ENCODE measurements around the gene PZP.
"Not testable (repeated sequence)": the region's sequence is repeated elsewhere in the genome, so short reads cannot be mapped to it uniquely, and the experiment has no call there.

The PZP gene

DNA sequence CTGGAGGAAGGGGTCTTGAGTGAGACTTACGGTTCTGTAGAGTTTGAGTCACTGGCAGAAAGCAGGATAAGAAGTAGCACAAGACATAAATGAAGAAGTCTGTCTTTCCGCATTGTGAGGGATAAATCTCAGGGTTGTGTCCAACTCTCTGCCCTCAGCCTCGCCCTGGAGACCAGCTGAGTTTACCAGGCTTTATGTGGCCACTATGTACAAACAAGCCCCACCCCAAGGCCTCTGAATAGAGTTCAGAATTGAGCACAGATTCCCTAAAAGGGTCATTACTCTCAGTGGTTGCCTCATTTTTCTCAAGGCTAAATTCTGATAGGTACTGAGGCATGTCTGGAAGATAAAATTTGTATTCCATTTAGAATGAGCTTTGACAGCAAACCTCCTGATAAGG, at the start of gene PZP:
Gene PZP, minus strand, starts transcription at position 167 of the 400 bp plus-strand sequence. Its CDS starts 54 bp downstream, at position 113.
- Mint-ChIP-seq H3K4me1 (ENCODE audit: low read depth) (no peaks in the 10 kb centered on the region), H3K36me3 (ENCODE audit: low read depth) (no peaks in the 10 kb centered on the region), H3K27me3 (no peaks in the 10 kb centered on the region), H3K27ac (no peak within 1 kb of the TSS), H3K4me3 (no peak within 1 kb of the TSS), H3K9me3 (peaks cover 9% of the 10 kb centered on the region)
- intact Hi-C loops (cut with micrococcal nuclease) = no loop called here

DNA sequence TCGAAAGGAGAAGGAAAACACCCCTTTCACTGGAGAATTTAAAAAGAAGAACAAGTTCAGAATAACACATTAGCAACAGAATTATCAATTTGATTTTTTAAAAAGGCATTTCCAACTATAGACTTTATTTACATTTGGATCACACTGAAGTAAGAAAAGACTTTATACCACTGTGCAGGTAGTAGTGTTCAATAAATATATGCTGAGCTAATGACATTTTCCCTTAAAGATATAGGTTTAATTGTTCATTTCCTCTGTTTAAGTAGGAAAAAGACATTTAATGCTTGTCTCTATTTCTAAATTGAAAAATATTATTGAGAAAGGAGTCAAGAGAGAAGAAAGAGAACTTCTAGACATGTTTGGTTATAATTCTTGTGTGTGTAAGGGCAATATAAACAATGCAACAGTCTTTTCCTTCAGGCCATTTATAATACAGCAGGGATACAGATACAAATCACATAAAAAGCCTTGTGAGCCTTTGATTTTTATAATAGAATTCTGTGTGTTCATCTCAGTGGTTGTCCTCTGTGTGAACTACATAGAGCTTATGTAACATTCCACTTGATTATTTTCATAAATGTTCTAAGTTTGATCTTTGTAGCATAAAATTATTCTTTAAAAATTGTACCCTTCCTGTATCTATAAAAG, 48.7 kb upstream of the PZP start:
- peaks cover 10% of the 10 kb centered on the region for H3K27me3 Mint-ChIP-seq
- intact Hi-C loops (cut with micrococcal nuclease) = no loop called here
- H3K4me1 Mint-ChIP-seq (ENCODE audit: low read depth) = no peaks in the 10 kb centered on the region
- no peak overlapping the region for H3K27ac Mint-ChIP-seq
- no peaks in the 10 kb centered on the region for H3K9me3 Mint-ChIP-seq
- no peaks in the 10 kb centered on the region for H3K36me3 Mint-ChIP-seq (ENCODE audit: low read depth)
- H3K4me3 Mint-ChIP-seq = no peak overlapping the region

DNA sequence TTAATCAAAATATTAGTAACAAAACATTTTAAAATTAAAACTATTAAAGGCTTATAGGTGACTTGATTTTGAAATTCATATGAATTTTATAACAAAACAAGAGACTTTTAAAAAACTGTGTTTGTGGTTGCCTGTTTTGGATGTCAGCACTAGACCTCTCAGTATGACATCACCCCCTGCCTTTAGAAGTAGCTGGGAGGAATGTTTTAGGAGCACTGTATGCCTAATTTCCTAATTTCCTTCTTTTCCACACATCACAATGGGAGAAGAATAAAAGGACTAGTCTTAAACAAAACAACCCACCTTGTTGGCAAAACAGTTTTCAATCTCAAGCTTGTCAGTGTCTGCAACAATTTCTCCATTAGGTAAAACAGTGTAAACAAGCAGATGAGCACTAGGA, 48.1 kb upstream of the PZP start:
- no peaks in the 10 kb centered on the region for H3K9me3 Mint-ChIP-seq
- no peaks in the 10 kb centered on the region for H3K4me1 Mint-ChIP-seq (ENCODE audit: low read depth)
- H3K36me3 Mint-ChIP-seq (ENCODE audit: low read depth) = no peaks in the 10 kb centered on the region
- no peak overlapping the region for H3K27ac Mint-ChIP-seq
- peaks cover 14% of the 10 kb centered on the region for H3K27me3 Mint-ChIP-seq
- intact Hi-C loops (cut with micrococcal nuclease) = no loop called here
- H3K4me3 Mint-ChIP-seq = no peak overlapping the region

DNA sequence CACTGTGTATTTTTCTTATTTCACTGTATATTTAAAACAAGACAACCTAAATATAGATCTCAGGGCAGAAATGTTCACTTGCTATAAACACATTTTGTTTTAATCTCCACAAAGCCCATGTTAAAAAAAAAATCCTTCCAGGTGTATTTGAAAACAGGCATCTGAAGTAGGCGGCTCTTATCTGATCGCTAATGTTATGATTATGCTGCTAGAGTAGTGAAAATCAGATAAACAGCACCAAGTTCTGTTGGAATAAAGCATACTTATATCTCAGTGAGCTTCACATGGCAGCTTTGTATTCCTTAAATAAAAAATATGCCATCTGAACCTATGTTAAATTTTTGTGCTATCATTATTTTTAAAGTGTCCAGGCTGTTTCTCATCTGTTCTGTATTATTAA, 47.6 kb upstream of the PZP start:
- intact Hi-C loops (cut with micrococcal nuclease) = no loop called here
- H3K4me1 Mint-ChIP-seq (ENCODE audit: low read depth) = no peaks in the 10 kb centered on the region
- no peak overlapping the region for H3K27ac Mint-ChIP-seq
- no peaks in the 10 kb centered on the region for H3K9me3 Mint-ChIP-seq
- peaks cover 17% of the 10 kb centered on the region for H3K27me3 Mint-ChIP-seq
- no peaks in the 10 kb centered on the region for H3K36me3 Mint-ChIP-seq (ENCODE audit: low read depth)
- no peak overlapping the region for H3K4me3 Mint-ChIP-seq

DNA sequence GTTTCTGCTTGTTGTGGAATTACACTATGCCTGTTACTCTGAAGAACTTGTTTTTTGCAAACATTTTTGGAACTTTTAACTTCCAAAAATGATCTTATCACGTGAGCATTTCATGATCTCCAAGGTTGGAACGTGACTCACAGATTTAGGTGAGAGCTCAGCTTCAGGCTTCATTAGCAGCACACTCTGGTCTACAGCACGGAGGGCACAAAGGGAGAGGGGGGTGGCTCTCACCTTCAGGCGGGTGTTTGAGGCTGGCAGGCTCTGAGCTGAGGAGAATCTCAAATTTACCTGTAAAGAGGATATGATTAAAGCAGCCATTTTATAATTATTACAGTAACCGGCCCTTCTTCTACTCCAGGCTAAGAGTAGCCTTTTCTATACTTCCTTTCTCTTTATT, 45.3 kb upstream of the PZP start:
- H3K27ac Mint-ChIP-seq = no peak overlapping the region
- H3K9me3 Mint-ChIP-seq = no peaks in the 10 kb centered on the region
- H3K4me1 Mint-ChIP-seq (ENCODE audit: low read depth) = no peaks in the 10 kb centered on the region
- H3K4me3 Mint-ChIP-seq = no peak overlapping the region
- intact Hi-C loops (cut with micrococcal nuclease) = no loop called here
- H3K27me3 Mint-ChIP-seq = peaks cover 27% of the 10 kb centered on the region
- no peaks in the 10 kb centered on the region for H3K36me3 Mint-ChIP-seq (ENCODE audit: low read depth)

DNA sequence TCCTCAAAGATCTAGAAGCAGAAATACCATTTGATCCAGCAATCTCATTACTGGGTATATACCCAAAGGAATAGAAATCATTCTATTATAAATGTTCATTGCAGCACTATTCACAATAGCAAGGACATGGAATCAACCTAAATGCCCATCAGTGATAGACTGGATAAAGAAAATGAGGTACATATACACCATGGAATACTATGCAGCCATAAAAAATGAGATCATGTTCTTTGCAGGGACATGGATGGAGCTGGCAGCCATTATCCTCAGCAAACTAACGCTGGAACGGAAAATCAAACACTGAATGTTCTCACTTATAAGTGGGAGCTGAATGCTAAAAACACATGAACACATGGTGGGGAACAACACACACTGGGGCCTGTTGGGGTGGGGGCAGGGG, 44.6 kb upstream of the PZP start:
- H3K27ac Mint-ChIP-seq; H3K36me3 Mint-ChIP-seq (ENCODE audit: low read depth); H3K9me3 Mint-ChIP-seq; H3K4me1 Mint-ChIP-seq (ENCODE audit: low read depth); intact Hi-C loops (cut with micrococcal nuclease); H3K4me3 Mint-ChIP-seq: not testable (repeated sequence)
- H3K27me3 Mint-ChIP-seq = peaks cover 30% of the 10 kb centered on the region

DNA sequence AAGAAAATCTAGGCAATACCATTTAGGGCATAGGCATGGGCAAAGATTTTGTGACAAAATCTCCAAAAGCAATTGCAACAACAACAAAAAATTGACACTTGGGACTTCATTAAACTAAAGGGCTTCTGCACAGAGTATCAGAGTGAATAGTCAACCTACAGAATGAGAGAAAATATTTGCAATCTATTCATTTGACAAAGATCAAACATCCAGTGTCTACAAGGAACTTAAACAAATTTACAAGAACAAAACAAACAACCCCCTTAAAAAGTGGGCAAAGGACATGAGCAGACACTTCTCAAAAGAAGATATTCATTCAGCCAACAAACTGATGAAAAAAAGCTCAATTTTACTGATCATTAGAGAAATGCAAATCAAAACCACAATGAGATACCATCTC, 44.1 kb upstream of the PZP start:
- Mint-ChIP-seq H3K27ac (no peak overlapping the region), H3K36me3 (ENCODE audit: low read depth) (no peaks in the 10 kb centered on the region), H3K27me3 (peaks cover 30% of the 10 kb centered on the region), H3K4me3 (no peak overlapping the region), H3K9me3 (no peaks in the 10 kb centered on the region), H3K4me1 (ENCODE audit: low read depth) (no peaks in the 10 kb centered on the region)
- intact Hi-C loops (cut with micrococcal nuclease) = no loop called here

DNA sequence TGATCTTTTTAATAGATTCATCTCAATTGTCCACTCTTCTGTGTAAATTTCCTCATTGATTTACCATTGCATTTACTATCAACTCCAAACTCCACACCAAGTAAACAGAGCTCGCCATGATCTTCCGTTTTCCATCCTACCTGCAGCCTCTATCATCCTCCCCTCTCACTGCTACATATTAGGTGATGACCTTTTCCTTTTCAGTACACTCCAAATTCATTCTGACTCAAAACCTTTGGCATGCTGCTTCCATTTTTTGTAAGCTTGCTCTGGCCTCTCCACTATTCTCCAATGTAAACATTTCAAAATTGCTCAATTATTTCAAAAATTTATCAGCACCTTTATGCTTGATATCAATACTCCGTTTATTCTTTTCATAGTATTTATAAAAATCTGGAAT, 40.2 kb upstream of the PZP start:
- H3K9me3 Mint-ChIP-seq = no peaks in the 10 kb centered on the region
- H3K36me3 Mint-ChIP-seq (ENCODE audit: low read depth) = no peaks in the 10 kb centered on the region
- intact Hi-C loops (cut with micrococcal nuclease) = no loop called here
- H3K4me3 Mint-ChIP-seq = no peak overlapping the region
- H3K27me3 Mint-ChIP-seq = peaks cover 31% of the 10 kb centered on the region
- H3K4me1 Mint-ChIP-seq (ENCODE audit: low read depth) = no peaks in the 10 kb centered on the region
- no peak overlapping the region for H3K27ac Mint-ChIP-seq

DNA sequence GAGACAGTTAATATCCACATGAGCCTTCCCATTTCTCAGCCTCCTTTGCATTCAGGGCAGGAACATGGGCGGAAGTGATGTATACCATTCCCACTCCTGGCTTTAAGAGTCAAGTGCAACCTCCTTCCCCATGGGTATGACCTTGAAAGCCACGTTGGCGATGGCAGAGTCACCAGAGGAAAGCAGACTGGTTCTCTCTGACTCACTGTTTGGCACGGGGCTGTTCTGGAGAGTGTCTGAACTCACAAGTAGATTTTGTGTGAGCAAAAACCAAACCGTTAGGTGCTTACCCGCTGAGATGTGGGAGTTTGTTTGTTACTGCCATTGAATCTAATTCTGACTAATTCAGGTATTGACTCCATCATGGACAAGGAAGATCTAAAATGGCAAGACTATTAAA, 36.7 kb upstream of the PZP start:
- no peaks in the 10 kb centered on the region for H3K9me3 Mint-ChIP-seq
- no peak overlapping the region for H3K27ac Mint-ChIP-seq
- peaks cover 4% of the 10 kb centered on the region for H3K4me1 Mint-ChIP-seq (ENCODE audit: low read depth)
- intact Hi-C loops (cut with micrococcal nuclease) = no loop called here
- H3K4me3 Mint-ChIP-seq = no peak overlapping the region
- peaks cover 4% of the 10 kb centered on the region for H3K36me3 Mint-ChIP-seq (ENCODE audit: low read depth)
- peaks cover 16% of the 10 kb centered on the region for H3K27me3 Mint-ChIP-seq

DNA sequence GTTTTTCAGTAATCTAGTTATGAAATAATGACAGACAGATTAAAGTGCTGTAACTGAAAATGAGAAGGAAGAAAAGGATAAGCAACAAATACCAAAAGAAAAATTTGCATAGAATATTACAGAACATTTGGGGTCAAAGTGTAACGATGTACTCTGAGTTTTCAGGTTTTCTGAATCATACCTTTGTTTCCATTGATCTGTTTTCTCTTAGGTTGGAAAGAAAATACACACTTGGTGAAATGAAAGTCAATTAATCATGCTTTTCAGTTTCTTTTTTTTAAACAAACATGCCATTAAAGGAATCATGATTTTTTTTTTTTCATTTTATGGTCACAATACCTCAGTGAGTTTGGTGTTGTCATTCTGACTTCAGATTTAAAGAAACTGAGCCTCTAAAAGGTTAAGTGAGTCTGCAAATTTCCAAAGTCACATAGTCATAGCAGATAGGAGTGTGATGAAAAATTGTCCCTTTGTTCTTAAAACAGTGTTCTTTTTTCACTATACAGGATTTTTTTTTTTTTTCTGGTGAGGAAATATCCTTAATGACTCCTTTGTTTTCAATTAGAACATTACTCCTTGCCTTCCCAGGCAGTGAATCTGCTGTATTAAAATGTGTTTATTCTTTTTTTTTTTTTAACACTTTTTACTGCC, 35.9 kb upstream of the PZP start:
- Mint-ChIP-seq H3K27me3 (peaks cover 15% of the 10 kb centered on the region), H3K4me1 (ENCODE audit: low read depth) (peaks cover 6% of the 10 kb centered on the region), H3K9me3 (no peaks in the 10 kb centered on the region), H3K27ac (no peak overlapping the region), H3K36me3 (ENCODE audit: low read depth) (peaks cover 6% of the 10 kb centered on the region), H3K4me3 (no peak overlapping the region)
- intact Hi-C loops (cut with micrococcal nuclease) = no loop called here

DNA sequence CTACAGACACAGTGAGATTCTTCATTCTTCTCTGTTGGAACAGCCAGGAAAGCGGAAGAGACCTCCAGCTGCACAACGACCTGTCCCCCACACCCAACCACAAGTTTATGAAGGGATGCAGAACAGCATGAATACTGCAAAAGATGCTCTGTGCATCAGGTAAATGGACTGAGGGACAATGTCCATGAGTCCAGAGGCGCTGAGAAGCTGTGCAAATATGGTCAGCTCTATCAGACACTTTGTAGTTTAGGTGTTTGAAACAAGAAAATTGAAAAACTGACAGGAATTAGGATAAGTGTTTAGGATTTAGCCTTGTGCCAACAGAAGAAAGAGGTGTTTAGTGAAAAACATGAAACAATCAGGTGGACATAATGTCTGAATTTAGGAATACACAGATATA, 33.1 kb upstream of the PZP start:
- intact Hi-C loops (cut with micrococcal nuclease) = no loop called here
- Mint-ChIP-seq H3K4me3 (no peak overlapping the region), H3K27me3 (peaks cover 18% of the 10 kb centered on the region), H3K36me3 (ENCODE audit: low read depth) (peaks cover 6% of the 10 kb centered on the region), H3K4me1 (ENCODE audit: low read depth) (peaks cover 6% of the 10 kb centered on the region), H3K27ac (no peak overlapping the region), H3K9me3 (no peaks in the 10 kb centered on the region)

DNA sequence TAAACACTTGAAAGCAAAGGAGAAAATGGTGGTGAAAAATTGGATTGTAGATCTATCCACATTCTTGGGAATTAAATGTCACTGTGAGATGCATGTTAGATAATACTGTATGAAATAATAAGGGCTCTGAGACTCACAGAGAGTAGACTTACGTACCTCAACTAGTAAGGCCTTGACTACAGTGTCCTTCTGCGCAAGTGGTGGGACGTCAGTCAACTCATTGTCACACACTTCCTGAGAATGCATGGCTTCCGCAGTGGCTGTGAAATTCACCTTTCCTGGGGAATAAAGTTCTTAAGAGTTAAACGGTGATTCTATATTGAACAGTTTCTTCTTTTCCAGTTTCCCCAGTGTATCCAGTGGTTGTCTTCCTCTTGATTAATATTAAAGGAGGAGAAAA, 32.6 kb upstream of the PZP start:
- intact Hi-C loops (cut with micrococcal nuclease) = no loop called here
- Mint-ChIP-seq H3K9me3 (no peaks in the 10 kb centered on the region), H3K4me3 (no peak overlapping the region), H3K36me3 (ENCODE audit: low read depth) (peaks cover 6% of the 10 kb centered on the region), H3K4me1 (ENCODE audit: low read depth) (peaks cover 6% of the 10 kb centered on the region), H3K27ac (no peak overlapping the region), H3K27me3 (peaks cover 18% of the 10 kb centered on the region)

DNA sequence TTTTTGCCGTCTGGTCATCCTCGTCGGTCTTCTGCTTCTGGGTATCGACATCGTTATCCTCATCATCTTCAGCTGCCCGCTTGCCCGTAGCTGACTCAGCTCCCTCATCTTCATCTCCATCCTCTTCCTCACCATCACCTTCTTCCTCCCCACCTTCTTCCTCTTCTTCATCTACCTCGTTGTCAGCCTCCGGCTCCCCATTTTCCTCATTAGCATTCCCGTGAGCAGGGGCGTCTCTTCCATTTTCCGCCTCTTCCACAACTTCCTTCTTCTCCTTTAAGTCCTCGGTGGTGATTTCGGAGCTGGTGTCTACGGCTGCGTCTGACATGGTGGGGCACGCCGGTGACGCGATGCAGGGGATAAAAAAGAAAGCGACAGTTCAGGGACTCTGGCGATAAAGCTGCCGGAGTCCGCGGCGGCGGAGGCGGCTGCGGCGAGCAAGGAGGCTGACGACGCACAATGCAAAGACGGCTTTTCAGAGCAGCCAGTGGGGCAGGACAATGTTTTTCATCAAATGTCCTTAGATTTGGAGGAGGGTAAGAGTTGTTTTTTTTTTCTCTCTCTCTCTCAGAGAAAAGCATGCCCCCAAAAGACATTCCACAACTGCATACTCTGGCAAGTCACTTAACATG, 31.9 kb upstream of the PZP start:
- Mint-ChIP-seq H3K27ac (peak overlapping the region; percentile 54), H3K4me3 (peak overlapping the region; percentile 80), H3K27me3 (peaks cover 21% of the 10 kb centered on the region)
- H3K36me3 Mint-ChIP-seq (ENCODE audit: low read depth); intact Hi-C loops (cut with micrococcal nuclease); H3K9me3 Mint-ChIP-seq; H3K4me1 Mint-ChIP-seq (ENCODE audit: low read depth): not testable (repeated sequence)

DNA sequence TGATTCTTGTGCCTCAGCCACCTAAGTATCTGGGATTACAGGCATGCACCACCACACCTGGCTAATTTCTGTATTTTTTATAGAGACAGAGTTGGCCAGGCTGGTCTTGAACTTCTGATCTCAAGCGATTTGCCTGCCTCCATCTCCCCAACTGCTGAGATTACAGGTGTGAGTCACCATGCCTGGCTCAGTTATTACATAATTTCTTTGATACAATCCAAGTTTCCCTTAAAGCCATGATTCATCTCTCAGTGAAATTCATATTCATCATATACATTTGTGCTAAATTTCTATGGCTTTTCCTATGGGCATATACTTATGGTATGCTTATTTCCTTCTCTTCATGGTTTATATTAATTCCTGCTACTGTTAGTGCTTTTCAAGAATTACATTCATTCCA, 29.1 kb upstream of the PZP start:
- Mint-ChIP-seq H3K27ac (no peak overlapping the region), H3K4me3 (no peak overlapping the region), H3K36me3 (ENCODE audit: low read depth) (peaks cover 6% of the 10 kb centered on the region), H3K27me3 (peaks cover 23% of the 10 kb centered on the region), H3K9me3 (no peaks in the 10 kb centered on the region), H3K4me1 (ENCODE audit: low read depth) (peaks cover 6% of the 10 kb centered on the region)
- intact Hi-C loops (cut with micrococcal nuclease) = loop anchor here (10.0 kb wide), 1 partner anchor 162 kb away; no protein-coding TSS in a partner anchor

Measured in dendritic cell treated with granulocyte-macrophage colony-stimulating factor and Interleukin-4, amounts not matched to agents 40 ng/mL and 50 ng/mL, for 4 days (primary cell).